HCT116 (cell line): ENCODE data around the gene CHAD.

Source experiments
- CTCF ChIP-seq, 3 experiments: fragments of 200-600 bp in 1 of 3; sonication (generic) in 1 of 3; IDR thresholded peaks in 2 of 3; conservative IDR thresholded peaks in 1 of 3; 2 replicates each; pipeline ENCODE4 v1.5.1; 2012 to 2017; ENCODE audit warnings: low read depth in 2 of 3, low read length in 2 of 3, antibody characterized with exemption in 1 of 3, borderline replicate concordance in 1 of 3, control low read depth in 1 of 3, mild to moderate bottlenecking in 1 of 3, mixed read lengths in 1 of 3, mixed run types in 1 of 3, moderate library complexity in 1 of 3; ENCODE audit not compliant: insufficient read depth in 1 of 3
- EZH2 ChIP-seq: fragments of 200-600 bp; sonication (generic); IDR thresholded peaks from 2 replicates; pipeline ENCODE4 v1.6.1; 2017; ENCODE audit warnings: antibody characterized with exemption, mixed run types
- EZH2phosphoT487 ChIP-seq: fragments of 200-600 bp; IDR thresholded peaks from 2 replicates; pipeline ENCODE4 v1.6.1; 2018; ENCODE audit warnings: antibody characterized with exemption, borderline replicate concordance
- RAD21 ChIP-seq: IDR thresholded peaks from 2 replicates; pipeline ENCODE4 v1.6.1; 2012; ENCODE audit warnings: low read depth, mild to moderate bottlenecking
- REST ChIP-seq: IDR thresholded peaks from 2 replicates; pipeline ENCODE4 v1.6.1; 2012; ENCODE audit warnings: low read depth
- YY1 ChIP-seq: IDR thresholded peaks from 2 replicates; pipeline ENCODE4 v1.6.1; 2011; ENCODE audit warnings: low read length, low read depth, moderate library complexity, mild to moderate bottlenecking; ENCODE audit not compliant: insufficient replicate concordance; ENCODE audit errors: extremely low read depth

- TF ChIP-seq CTCF (IDR thresholded peaks at IDR 0.05 in 2 of 3, conservative IDR thresholded peaks at IDR 0.05 in 1 of 3; ENCODE audit: borderline replicate concordance in 1 of 3, insufficient read depth in 1 of 3, low read depth in 2 of 3, low read length in 2 of 3) (no peak), REST (no peak), YY1 (no peak), EZH2phosphoT487 (no peak), EZH2 (no peak), RAD21 (no peak)
These were observed 11.6 kb upstream of the CHAD start for GRCh38 chr17:50480142-50480764.
